GM19238 (cell line): ENCODE measurements around the gene CELSR1.

Source experiments
- DNase-seq: peaks from one replicate; pipeline ENCODE4 v3.0.0; 2011; ENCODE audit warnings: low spot score; ENCODE audit not compliant: insufficient read length

CELSR1 gene

GRCh38 chr22:46428602-46429324 is 108.7 kb downstream of the CELSR1 start:
- no peak for DNase-seq

GRCh38 chr22:46428171-46428570 is 109.2 kb downstream of the CELSR1 start:
- no peak for DNase-seq

- DNase-seq: no peak
Measured at GRCh38 chr22:46425016-46425415, 112.4 kb downstream of the CELSR1 start.

GRCh38 chr22:46424496-46424895 is 112.9 kb downstream of the CELSR1 start:
- DNase-seq: no peak

DNA sequence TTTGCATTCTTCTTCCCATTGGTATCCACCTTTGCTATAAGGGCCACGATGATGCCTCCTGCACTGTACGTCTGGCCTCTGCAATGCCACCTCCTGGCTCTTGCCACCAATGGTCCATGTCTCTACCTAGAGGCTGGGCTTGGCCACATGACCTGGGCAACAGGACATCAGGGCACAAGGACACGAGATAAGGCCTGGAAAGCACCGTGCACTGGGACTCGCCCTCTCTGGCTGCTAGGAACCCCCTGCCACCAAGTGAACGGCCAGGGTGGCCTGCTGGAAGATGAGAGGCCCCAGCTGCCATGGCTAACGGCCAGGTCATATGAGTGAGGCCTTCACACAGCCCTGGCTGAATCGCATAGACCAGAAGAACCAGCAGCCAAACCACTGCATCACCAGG is 114.5 kb downstream of the CELSR1 start:
- DNase-seq: no peak

GRCh38 chr22:46421267-46421666 is 116.2 kb downstream of the CELSR1 start:
- DNase-seq: no peak

- DNase-seq: no peak
Measured at GRCh38 chr22:46419754-46420571, 117.5 kb downstream of the CELSR1 start.

- no peak for DNase-seq
Measured at GRCh38 chr22:46418827-46419226, 118.6 kb downstream of the CELSR1 start.

DNA sequence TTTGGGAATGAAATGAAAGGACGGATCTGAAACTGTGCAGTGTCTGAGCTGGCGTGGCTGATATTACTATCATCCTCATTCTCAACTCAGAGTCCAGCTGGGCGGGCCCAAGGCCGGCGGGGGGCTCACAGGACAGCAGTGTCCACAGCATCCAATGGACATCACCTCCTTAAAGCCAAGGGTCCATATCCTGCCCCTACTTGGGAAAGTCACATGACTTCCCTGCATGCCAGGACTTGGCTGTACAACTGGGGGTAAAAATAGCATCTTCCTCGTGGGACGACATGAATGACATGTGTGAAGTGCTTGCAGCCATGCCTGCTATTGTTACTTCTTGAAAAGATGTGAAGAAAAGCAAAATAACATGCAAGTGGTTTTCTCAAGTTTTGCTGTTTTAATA is 119.7 kb downstream of the CELSR1 start:
- no peak for DNase-seq

- no peak for DNase-seq
Measured at GRCh38 chr22:46416891-46417580, 120.4 kb downstream of the CELSR1 start.

DNA sequence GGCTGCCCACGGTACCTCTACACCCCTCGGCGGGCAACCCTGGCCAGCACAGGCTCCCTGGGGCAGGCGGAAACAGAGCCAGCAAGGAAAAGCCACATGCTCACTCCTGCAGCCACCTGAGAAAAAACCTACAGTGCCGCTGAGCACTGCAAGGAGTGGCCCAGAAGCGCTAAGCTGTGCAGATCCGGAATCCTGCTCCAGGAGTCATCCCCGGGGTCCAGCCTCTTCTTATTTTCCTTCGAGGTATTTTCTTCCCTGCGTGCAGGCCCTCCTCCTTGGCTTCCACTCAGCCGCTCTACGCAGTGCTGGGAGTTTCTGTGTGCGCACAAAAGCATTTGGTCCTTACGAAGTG is 120.9 kb downstream of the CELSR1 start:
- DNase-seq: no peak

- no peak for DNase-seq
Measured at GRCh38 chr22:46415776-46416519, 121.5 kb downstream of the CELSR1 start.

- DNase-seq: no peak
Measured at GRCh38 chr22:46414704-46415103, 122.7 kb downstream of the CELSR1 start.

- no peak for DNase-seq
Measured at GRCh38 chr22:46413725-46414379, 123.6 kb downstream of the CELSR1 start.

- DNase-seq: no peak
Measured at GRCh38 chr22:46411347-46411746, 126.1 kb downstream of the CELSR1 start.

GRCh38 chr22:46410291-46410808 is 127.1 kb downstream of the CELSR1 start:
- no peak for DNase-seq

GRCh38 chr22:46409631-46410210 is 127.7 kb downstream of the CELSR1 start:
- DNase-seq: no peak

- DNase-seq: no peak
Measured at GRCh38 chr22:46408568-46409506, 128.6 kb downstream of the CELSR1 start.

DNA sequence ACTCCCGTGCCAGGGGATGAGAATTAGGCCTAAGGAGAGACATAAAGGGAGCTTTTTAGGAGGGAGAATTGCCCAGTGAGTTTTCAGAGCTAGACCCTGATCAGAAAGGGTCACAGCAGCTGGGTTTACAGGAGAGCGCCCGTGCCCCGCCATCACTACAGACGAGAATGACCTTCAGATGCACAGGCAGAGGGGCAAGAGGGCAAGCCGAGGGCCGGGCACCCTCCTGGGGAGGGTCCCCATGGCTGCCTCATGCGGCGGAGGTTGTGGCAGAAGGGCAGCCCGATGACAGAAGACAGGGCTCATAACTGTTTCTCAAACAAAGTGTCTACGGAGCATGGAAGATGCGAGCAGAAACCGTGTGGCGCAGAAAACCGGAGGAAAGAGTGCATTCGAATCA is 129.7 kb downstream of the CELSR1 start:
- no peak for DNase-seq
